ENCODE measurements around the gene IDH3B. TPM values are rescaled to one million over a fixed set of nuclear protein-coding genes. Genes with fewer than 3 reads are reported as not detected.
A peak's percentile ranks its signal among the peaks of the same experiment; 100 is the strongest.

IDH3B gene
- total and polyA plus RNA-seq, 2 of the 13 experiments (the other 11 are each of a cell fraction or from before 2014, with no cell fraction given), result 215 to 254 TPM

GRCh38 chr20:2651772-2652723 is 12.0 kb downstream of the IDH3B start, which contains the start of gene NOP56 (continued):
- TF ChIP-seq, protein P1, sequence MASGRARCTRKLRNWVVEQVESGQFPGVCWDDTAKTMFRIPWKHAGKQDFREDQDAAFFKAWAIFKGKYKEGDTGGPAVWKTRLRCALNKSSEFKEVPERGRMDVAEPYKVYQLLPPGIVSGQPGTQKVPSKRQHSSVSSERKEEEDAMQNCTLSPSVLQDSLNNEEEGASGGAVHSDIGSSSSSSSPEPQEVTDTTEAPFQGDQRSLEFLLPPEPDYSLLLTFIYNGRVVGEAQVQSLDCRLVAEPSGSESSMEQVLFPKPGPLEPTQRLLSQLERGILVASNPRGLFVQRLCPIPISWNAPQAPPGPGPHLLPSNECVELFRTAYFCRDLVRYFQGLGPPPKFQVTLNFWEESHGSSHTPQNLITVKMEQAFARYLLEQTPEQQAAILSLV (CRISPR knock-in tag; IDR thresholded peaks at IDR 0.05; ENCODE audit: borderline replicate concordance), result peak; percentile 100; the same call in 1 of the 2 replicates
- TF ChIP-seq ZNF879 (CRISPR knock-in tag; IDR thresholded peaks at IDR 0.05) (peak; percentile 98; the same call in 1 of the 2 replicates), PRDM10 (CRISPR knock-in tag; IDR thresholded peaks at IDR 0.05; ENCODE audit: low read depth) (peak; percentile 98), ZFP1 (CRISPR knock-in tag; IDR thresholded peaks at IDR 0.05) (no peak; the same call in 1 of the 2 replicates), TMF1 (CRISPR knock-in tag; IDR thresholded peaks at IDR 0.05; ENCODE audit: low read depth) (peak; percentile 99), ZFY (CRISPR knock-in tag; IDR thresholded peaks at IDR 0.05) (peak; percentile 100), NFRKB (IDR thresholded peaks at IDR 0.05) (no peak), NRL (CRISPR knock-in tag; IDR thresholded peaks at IDR 0.05; ENCODE audit: borderline replicate concordance) (peak; percentile 28; the same call in 1 of the 2 replicates), AGO1 (IDR thresholded peaks at IDR 0.05; ENCODE audit: low read depth, low read length, poor library complexity, severe bottlenecking) (no peak), ZNF550 (CRISPR knock-in tag; IDR thresholded peaks at IDR 0.05; ENCODE audit: borderline replicate concordance) (no peak), RFXANK (CRISPR knock-in tag; IDR thresholded peaks at IDR 0.05) (peak; percentile 92; the same call in 1 of the 2 replicates), IRF2 (CRISPR knock-in tag; IDR thresholded peaks at IDR 0.05) (peak; percentile 82), HNF4G (IDR thresholded peaks at IDR 0.05; ENCODE audit: borderline replicate concordance, low read depth, low read length) (peak; percentile 14; the same call in 1 of the 2 replicates), HNF4G (CRISPR knock-in tag; IDR thresholded peaks at IDR 0.05; ENCODE audit: borderline replicate concordance, low read depth) (peak; percentile 81; the same call in 1 of the 2 replicates), ZNF605 (CRISPR knock-in tag; IDR thresholded peaks at IDR 0.05) (peak; percentile 65), PRPF4 (IDR thresholded peaks at IDR 0.05; ENCODE audit: low read depth, low read length, poor library complexity, severe bottlenecking) (no peak), IRF1 (CRISPR knock-in tag; IDR thresholded peaks at IDR 0.05; ENCODE audit: low read depth) (peak; percentile 88; the same call in 1 of the 2 replicates)
- TF ChIP-seq, protein P2, sequence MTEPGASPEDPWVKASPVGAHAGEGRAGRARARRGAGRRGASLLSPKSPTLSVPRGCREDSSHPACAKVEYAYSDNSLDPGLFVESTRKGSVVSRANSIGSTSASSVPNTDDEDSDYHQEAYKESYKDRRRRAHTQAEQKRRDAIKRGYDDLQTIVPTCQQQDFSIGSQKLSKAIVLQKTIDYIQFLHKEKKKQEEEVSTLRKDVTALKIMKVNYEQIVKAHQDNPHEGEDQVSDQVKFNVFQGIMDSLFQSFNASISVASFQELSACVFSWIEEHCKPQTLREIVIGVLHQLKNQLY (CRISPR knock-in tag; IDR thresholded peaks at IDR 0.05), result no peak; the same call in 1 of the 2 replicates
- TF ChIP-seq, protein P3, sequence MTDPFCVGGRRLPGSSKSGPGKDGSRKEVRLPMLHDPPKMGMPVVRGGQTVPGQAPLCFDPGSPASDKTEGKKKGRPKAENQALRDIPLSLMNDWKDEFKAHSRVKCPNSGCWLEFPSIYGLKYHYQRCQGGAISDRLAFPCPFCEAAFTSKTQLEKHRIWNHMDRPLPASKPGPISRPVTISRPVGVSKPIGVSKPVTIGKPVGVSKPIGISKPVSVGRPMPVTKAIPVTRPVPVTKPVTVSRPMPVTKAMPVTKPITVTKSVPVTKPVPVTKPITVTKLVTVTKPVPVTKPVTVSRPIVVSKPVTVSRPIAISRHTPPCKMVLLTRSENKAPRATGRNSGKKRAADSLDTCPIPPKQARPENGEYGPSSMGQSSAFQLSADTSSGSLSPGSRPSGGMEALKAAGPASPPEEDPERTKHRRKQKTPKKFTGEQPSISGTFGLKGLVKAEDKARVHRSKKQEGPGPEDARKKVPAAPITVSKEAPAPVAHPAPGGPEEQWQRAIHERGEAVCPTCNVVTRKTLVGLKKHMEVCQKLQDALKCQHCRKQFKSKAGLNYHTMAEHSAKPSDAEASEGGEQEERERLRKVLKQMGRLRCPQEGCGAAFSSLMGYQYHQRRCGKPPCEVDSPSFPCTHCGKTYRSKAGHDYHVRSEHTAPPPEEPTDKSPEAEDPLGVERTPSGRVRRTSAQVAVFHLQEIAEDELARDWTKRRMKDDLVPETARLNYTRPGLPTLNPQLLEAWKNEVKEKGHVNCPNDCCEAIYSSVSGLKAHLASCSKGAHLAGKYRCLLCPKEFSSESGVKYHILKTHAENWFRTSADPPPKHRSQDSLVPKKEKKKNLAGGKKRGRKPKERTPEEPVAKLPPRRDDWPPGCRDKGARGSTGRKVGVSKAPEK (CRISPR knock-in tag; IDR thresholded peaks at IDR 0.05; ENCODE audit: borderline replicate concordance), result 0 out of 2 replicates have a peak, but pooled peaks have one; percentile 52

Data from HepG2 (cell line).